Loucy (cell line): ENCODE results near the gene BCL11A.

Experiments used
- CTCF ChIP-seq: fragments of 200-600 bp; sonication (generic); conservative IDR thresholded peaks from 2 replicates; pipeline ENCODE4 v1.5.1; 2014; ENCODE audit warnings: mild to moderate bottlenecking, antibody characterized with exemption, low read length
- EZH2phosphoT487 ChIP-seq: fragments of 200-600 bp; IDR thresholded peaks from 2 replicates; pipeline ENCODE4 v1.6.1; 2018; ENCODE audit warnings: antibody characterized with exemption, mild to moderate bottlenecking, moderate library complexity, borderline replicate concordance

- TF ChIP-seq CTCF (no peak), EZH2phosphoT487 (no peak)
Measured at GRCh38 chr2:60423505-60423904, 129.9 kb downstream of the BCL11A start.
